IMR-90 (cell line): Measurements from ENCODE around the gene SMTNL1. TPM values are rescaled to one million over a fixed set of nuclear protein-coding genes. Genes with fewer than 3 reads are reported as not detected.

Experiments
- ATAC-seq: fragments of 200-7000 bp; cut with Tn5 transposase; 2 replicates; pipeline ENCODE4 v1.9.1; 2020; ENCODE audit warnings: low read depth, mild to moderate bottlenecking, moderate library complexity
- BruUV-seq: library from RNA; stranded (reverse); fragments of 400-500 nt; replicated peaks from 2 replicates; lab custom pipeline; 2021; lab: Mats Ljungman, UMichigan
- CTCF ChIA-PET: fragments of 300-600 bp; formaldehyde crosslinking; extraction: SDS; loops from one replicate; lab custom pipeline; 2021; ENCODE audit warnings: antibody characterized with exemption; lab: Yijun Ruan, JAX
- POLR2A ChIA-PET: fragments of 300-600 bp; sonication (Branson Sonifier 250); formaldehyde crosslinking; loops from one replicate; lab custom pipeline; 2022; ENCODE audit warnings: antibody characterized with exemption; ENCODE audit not compliant: unreplicated experiment; lab: Charles Lee
- DNase-seq: peaks from one replicate; pipeline ENCODE4 v3.0.0; 2013
- H2AFZ ChIP-seq: replicated peaks from 2 replicates; pipeline ENCODE3; 2013; ENCODE audit warnings: low read length, mild to moderate bottlenecking; ENCODE audit not compliant: poor library complexity
- H2AK5ac ChIP-seq: 2 replicates; pipeline ENCODE4 v1.6.1; 2013; ENCODE audit warnings: low read depth, low read length, inconsistent platforms
- H2AK9ac ChIP-seq: replicated peaks from 2 replicates; pipeline ENCODE3; 2013; ENCODE audit warnings: mild to moderate bottlenecking, low read depth, low read length, moderate library complexity; ENCODE audit not compliant: poor library complexity
- H2BK120ac ChIP-seq: 2 replicates; pipeline ENCODE4 v1.6.1; 2013; ENCODE audit warnings: low read depth, low read length, inconsistent platforms
- H2BK15ac ChIP-seq: 3 replicates; pipeline ENCODE4 v1.6.1; 2013; ENCODE audit warnings: low read depth, low read length, inconsistent platforms
- H2BK20ac ChIP-seq: 2 replicates; pipeline ENCODE4 v1.6.1; 2013; ENCODE audit warnings: low read depth, mild to moderate bottlenecking, inconsistent platforms, low read length, moderate library complexity
- H2BK5ac ChIP-seq: 2 replicates; pipeline ENCODE4 v1.6.1; 2013; ENCODE audit warnings: mild to moderate bottlenecking, low read depth, low read length, inconsistent platforms; ENCODE audit not compliant: poor library complexity, severe bottlenecking
- H3K14ac ChIP-seq: replicated peaks from 2 replicates; pipeline ENCODE4 v1.6.1; 2013; ENCODE audit warnings: low read depth, low read length, inconsistent platforms
- H3K18ac ChIP-seq: 2 replicates; pipeline ENCODE4 v1.6.1; 2013; ENCODE audit warnings: low read depth, low read length, control low read depth
- H3K23ac ChIP-seq: 2 replicates; pipeline ENCODE4 v1.6.1; 2013; ENCODE audit warnings: low read depth, low read length, inconsistent platforms
- H3K27ac ChIP-seq: 2 replicates; pipeline ENCODE4 v1.5.1; 2013; ENCODE audit warnings: mild to moderate bottlenecking, control low read depth, low read length; ENCODE audit not compliant: insufficient read depth
- H3K27me3 ChIP-seq: 2 replicates; pipeline ENCODE4 v1.6.1; 2013; ENCODE audit warnings: low read length; ENCODE audit not compliant: control insufficient read depth, insufficient read depth
- H3K36me3 ChIP-seq: 2 replicates; pipeline ENCODE4 v1.6.1; 2013; ENCODE audit warnings: low read length, mixed read lengths; ENCODE audit not compliant: control insufficient read depth, insufficient read depth
- H3K4ac ChIP-seq: 2 replicates; pipeline ENCODE4 v1.6.1; 2013; ENCODE audit warnings: low read depth, low read length, inconsistent platforms
- H3K4me1 ChIP-seq: 2 replicates; pipeline ENCODE4 v1.6.1; 2013; ENCODE audit warnings: low read length, mixed read lengths; ENCODE audit not compliant: control insufficient read depth, insufficient read depth
- H3K4me2 ChIP-seq: 2 replicates; pipeline ENCODE4 v1.6.1; 2013; ENCODE audit warnings: low read depth, mild to moderate bottlenecking, control low read depth, low read length, moderate library complexity
- H3K4me3 ChIP-seq: 2 replicates; pipeline ENCODE4 v1.5.1; 2013; ENCODE audit warnings: low read depth, mild to moderate bottlenecking, control low read depth, low read length, moderate library complexity; ENCODE audit not compliant: insufficient read depth
- H3K56ac ChIP-seq: 2 replicates; pipeline ENCODE4 v1.6.1; 2013; ENCODE audit warnings: low read length, inconsistent platforms; ENCODE audit not compliant: insufficient read depth; ENCODE audit errors: extremely low read depth
- H3K79me1 ChIP-seq, 2 experiments: 2 replicates each; pipeline ENCODE4 v1.6.1; 2013; ENCODE audit warnings: low read length in 2 of 2, inconsistent platforms in 1 of 2, low read depth in 1 of 2
- H3K9ac ChIP-seq: 2 replicates; pipeline ENCODE4 v1.6.1; 2013; ENCODE audit warnings: low read depth, low read length, control low read depth
- H3K9me1 ChIP-seq: 2 replicates; pipeline ENCODE4 v1.6.1; 2013; ENCODE audit warnings: low read length, inconsistent platforms; ENCODE audit not compliant: insufficient read depth
- H3K9me3 ChIP-seq: 2 replicates; pipeline ENCODE4 v1.6.1; 2013; ENCODE audit warnings: low read length; ENCODE audit not compliant: control insufficient read depth, insufficient read depth
- H4K20me1 ChIP-seq: 2 replicates; pipeline ENCODE4 v1.6.1; 2013; ENCODE audit warnings: low read length, inconsistent platforms; ENCODE audit not compliant: insufficient read depth
- H4K5ac ChIP-seq: 2 replicates; pipeline ENCODE4 v1.6.1; 2013; ENCODE audit warnings: mild to moderate bottlenecking, low read depth, low read length, control low read depth
- H4K8ac ChIP-seq, 2 experiments: 2 replicates each; pipeline ENCODE4 v1.6.1; 2013; ENCODE audit warnings: low read depth in 2 of 2, low read length in 2 of 2, control low read depth in 1 of 2, inconsistent platforms in 1 of 2
- H4K91ac ChIP-seq: 2 replicates; pipeline ENCODE4 v1.6.1; 2013; ENCODE audit warnings: low read depth, low read length, inconsistent platforms; ENCODE audit not compliant: insufficient read depth
- MAFK ChIP-seq: IDR thresholded peaks from 2 replicates; pipeline ENCODE4 v1.6.1; 2012; ENCODE audit warnings: low read depth, low read length, improper control_type of control experiment
- RAD21 ChIP-seq: IDR thresholded peaks from 2 replicates; pipeline ENCODE4 v1.6.1; 2012; ENCODE audit warnings: low read length, improper control_type of control experiment
- whole genome bisulfite sequencing, 2 experiments: methylation state at CpG; one replicate each; pipeline versions ENCODE4 v1.1.5 to v1.1.7; 2013; ENCODE audit warnings: missing lambda C conversion rate in 2 of 2; ENCODE audit not compliant: insufficient read length in 1 of 2; ENCODE audit errors: extremely low coverage in 2 of 2; 5-methylcytosine and 5-hydroxymethylcytosine counted together
- dilution Hi-C: fragments of 300-500 bp; cut with HindIII; formaldehyde crosslinking; loops from one replicate; pipeline ENCODE4 v1.14.3; 2018; ENCODE audit warnings: low sequenced_read_pairs; ENCODE audit not compliant: unreplicated experiment
- in situ Hi-C: fragments of 300-500 bp; cut with MboI; formaldehyde crosslinking; loops from 3 replicates; pipeline ENCODE4 v1.14.3; 2019; ENCODE audit warnings: low sequenced_read_pairs, inconsistent platforms, mixed read lengths
- intact Hi-C: fragments of 100-400 bp; cut with micrococcal nuclease; formaldehyde crosslinking; loops from 2 replicates; pipeline ENCODE4 v1.10.0; 2022
- polyA plus RNA-seq, 3 experiments: library from polyadenylated mRNA; depleted of rRNA; stranded (reverse); fragments of >200 nt; gene quantifications; 2 replicates each; pipeline ENCODE4 v1.2.3, GENCODE V29; 2012; ENCODE audit warnings: low replicate concordance in 1 of 3
- total RNA-seq: library from RNA; depleted of rRNA; stranded (reverse); fragments of >200 nt; gene quantifications from 2 replicates; pipeline ENCODE4 v1.2.3, GENCODE V29; 2012

Gene SMTNL1
- total and polyA plus RNA-seq, 2 of the 4 experiments (the other 2 are of a cell fraction) = not detected

GRCh38 chr11:57516061-57516443 is 21.3 kb upstream of the SMTNL1 start:
- H4K20me1 ChIP-seq = peaks cover 7% of the 10 kb centered on the region; the same call in 1 of the 2 replicates
- ChIA-PET CTCF (interaction anchor here (2.4 to 3.0 kb wide), 2 partner anchors 11 to 23 kb away, joined by 15 to 17 read pairs; no protein-coding TSS in a partner anchor), POLR2A (interaction anchor here (0.6 kb wide), 1 partner anchor 186 kb away, joined by 3 read pairs; no protein-coding TSS in a partner anchor)
- H2AK5ac ChIP-seq = no peak overlapping the region
- ATAC-seq (no peak), DNase-seq (no peak)
- peak overlapping the region; percentile 92 for H3K4me2 ChIP-seq
- 0 out of 2 replicates have a peak overlapping the region, but pooled peaks have one; percentile 79 for H4K91ac ChIP-seq
- H2BK15ac ChIP-seq = peak overlapping the region; percentile 77; the same call in 1 of the 3 replicates
- H3K9me3 ChIP-seq = no peaks in the 10 kb centered on the region
- H2AK9ac ChIP-seq = no peak overlapping the region
- peak overlapping the region; percentile 94 for H2AFZ ChIP-seq
- peaks cover 4% of the 10 kb centered on the region; the same call in 1 of the 2 replicates for H3K36me3 ChIP-seq
- peak overlapping the region; percentile 86 for H3K27ac ChIP-seq
- H3K4me3 ChIP-seq = peak overlapping the region; percentile 95
- H3K79me1 ChIP-seq = peaks cover 7 to 24% of the 10 kb centered on the region in 2 experiments; a peak in 3 of 4 replicates
- intact Hi-C loops = no loop called here
- H3K4me1 ChIP-seq = no peaks in the 10 kb centered on the region; the same call in 1 of the 2 replicates
- TF ChIP-seq RAD21 = no peak
- TF ChIP-seq MAFK = peak; percentile 34
- H3K9ac ChIP-seq = peak overlapping the region; percentile 90
- dilution Hi-C loops = no loop called here
- no peaks in the 10 kb centered on the region; the same call in 1 of the 2 replicates for H3K9me1 ChIP-seq
- peak overlapping the region; percentile 91; the same call in 1 of the 2 replicates for H3K4ac ChIP-seq
- H3K27me3 ChIP-seq = no peaks in the 10 kb centered on the region
- no peak overlapping the region for H2BK5ac ChIP-seq
- peak overlapping the region; percentile 96; the same call in 1 of the 2 replicates for H3K18ac ChIP-seq
- peak overlapping the region; percentile 83 for H3K23ac ChIP-seq
- BruUV-seq = no TSS peak
- H2BK20ac ChIP-seq = no peak overlapping the region
- peak overlapping the region; percentile 83; the same call in 1 of the 2 replicates for H2BK120ac ChIP-seq
- no CpG with 5 or more reads among the region's 5 CpGs for WGBS, 2 experiments
- in situ Hi-C loops = loop anchor here (25.0 kb wide), 1 partner anchor 679 kb away; no protein-coding TSS in a partner anchor
- H4K5ac ChIP-seq = peak overlapping the region; percentile 90
- peak overlapping the region; percentile 40 to 87; a peak in 3 of 4 replicates for H4K8ac ChIP-seq
- H3K56ac ChIP-seq = 0 out of 2 replicates have a peak overlapping the region, but pooled peaks have one; percentile 51
- H3K14ac ChIP-seq = no peak overlapping the region; the same call in 1 of the 2 replicates
